Brain microvascular endothelial cell (primary cell): Measurements from ENCODE around the gene LPCAT1.
"Not testable (repeated sequence)": the region's sequence is repeated elsewhere in the genome, so short reads cannot be mapped to it uniquely, and the experiment has no call there.

Experiments
- DNase-seq: peaks from one replicate; pipeline ENCODE4 v3.0.0-alpha.2; 2020
- H3K27ac ChIP-seq: fragments of 250-450 bp; sonication (Bioruptor Pico); 2 replicates; pipeline ENCODE4 v1.5.1; 2020; ENCODE audit warnings: mild to moderate bottlenecking, moderate library complexity
- H3K27me3 ChIP-seq: fragments of 250-450 bp; sonication (Bioruptor Pico); replicated peaks from 2 replicates; pipeline ENCODE4 v1.5.1; 2020; ENCODE audit warnings: mild to moderate bottlenecking
- H3K36me3 ChIP-seq: fragments of 250-450 bp; sonication (Bioruptor Pico); replicated peaks from 2 replicates; pipeline ENCODE4 v1.5.1; 2020; ENCODE audit warnings: mild to moderate bottlenecking
- H3K4me3 ChIP-seq: 2 replicates; pipeline ENCODE4 v1.5.1; 2011; ENCODE audit warnings: low read depth, mild to moderate bottlenecking, control low read depth, low read length, moderate library complexity
- CTCF ChIP-seq: IDR thresholded peaks from 2 replicates; pipeline ENCODE4 v1.5.1; 2011; ENCODE audit warnings: low read depth, mild to moderate bottlenecking, moderate library complexity, low read length, control low read depth, inconsistent platforms; ENCODE audit errors: missing control alignments
- in situ Hi-C: cut with HindIII; loops from 2 replicates; pipeline ENCODE4 v1.10.0; 2017; ENCODE audit warnings: low sequenced_read_pairs, low pct_ligation_motif_present

The LPCAT1 gene

GRCh38 chr5:1561402-1561929 is 37.7 kb upstream of the LPCAT1 start:
- in situ Hi-C loops: no loop called here
- Histone ChIP-seq H3K36me3 (no peaks in the 10 kb centered on the region), H3K4me3 (no peak overlapping the region), H3K27ac (no peak overlapping the region), H3K27me3 (peaks cover 8% of the 10 kb centered on the region)
- no peak for DNase-seq
- no peak for TF ChIP-seq CTCF

GRCh38 chr5:1560499-1560898 is 36.7 kb upstream of the LPCAT1 start:
- H3K4me3 ChIP-seq, H3K36me3 ChIP-seq, H3K27ac ChIP-seq, DNase-seq, in situ Hi-C loops, H3K27me3 ChIP-seq: not testable (repeated sequence)

- DNase-seq: no peak
- Histone ChIP-seq H3K4me3 (no peak overlapping the region), H3K27me3 (peaks cover 19% of the 10 kb centered on the region), H3K27ac (no peak overlapping the region), H3K36me3 (no peaks in the 10 kb centered on the region)
- in situ Hi-C loops: no loop called here
- TF ChIP-seq CTCF: no peak
Measured at GRCh38 chr5:1558944-1559343, 35.2 kb upstream of the LPCAT1 start.

GRCh38 chr5:1557114-1557873 is 33.5 kb upstream of the LPCAT1 start:
- in situ Hi-C loops: no loop called here
- Histone ChIP-seq H3K27ac (no peak overlapping the region), H3K4me3 (no peak overlapping the region), H3K27me3 (peaks cover 30% of the 10 kb centered on the region), H3K36me3 (no peaks in the 10 kb centered on the region)
- DNase-seq: no peak
- no peak for TF ChIP-seq CTCF

- no peak for DNase-seq
- H3K4me3 ChIP-seq: no peak overlapping the region
- peaks cover 39% of the 10 kb centered on the region for H3K27me3 ChIP-seq
- TF ChIP-seq CTCF: no peak
- no peak overlapping the region for H3K27ac ChIP-seq
- no peaks in the 10 kb centered on the region for H3K36me3 ChIP-seq
- in situ Hi-C loops: no loop called here
Measured at GRCh38 chr5:1555808-1556731, 32.3 kb upstream of the LPCAT1 start.
